HepG2 (cell line): ENCODE results near the gene IFI30. TPM values are rescaled to one million over a fixed set of nuclear protein-coding genes. Genes with fewer than 3 reads are reported as not detected.

Experiments used
- E2F2 ChIP-seq: sonication (generic); formaldehyde crosslinking; IDR thresholded peaks from 2 replicates; pipeline ENCODE4 v1.4.0; 2020; ENCODE audit warnings: missing genetic modification reagents, borderline replicate concordance
- MED1 ChIP-seq: sonication (generic); formaldehyde crosslinking; IDR thresholded peaks from 2 replicates; pipeline ENCODE4 v1.4.0; 2020; ENCODE audit warnings: missing genetic modification reagents
- MYC ChIP-seq: sonication (generic); formaldehyde crosslinking; IDR thresholded peaks from 2 replicates; pipeline ENCODE4 v1.9.0; 2021; ENCODE audit warnings: missing genetic modification reagents, borderline replicate concordance
- NPAS2 ChIP-seq: sonication (generic); formaldehyde crosslinking; IDR thresholded peaks from 2 replicates; pipeline ENCODE4 v1.8.0; 2022; ENCODE audit warnings: mild to moderate bottlenecking, missing genetic modification reagents, borderline replicate concordance
- RBFOX2 ChIP-seq: fragments of 200-400 bp; formaldehyde crosslinking; IDR thresholded peaks from 2 replicates; pipeline ENCODE4 v1.6.1; 2017; ENCODE audit warnings: low read depth, mild to moderate bottlenecking, low read length
- ZBTB40 ChIP-seq, 2 experiments: fragments of 450-650 bp in 1 of 2; sonication (generic) in 1 of 2; formaldehyde crosslinking in 1 of 2; IDR thresholded peaks; 2 replicates each; pipeline versions ENCODE4 v1.6.1 to v1.8.0; 2016 to 2022; ENCODE audit warnings: antibody characterized with exemption in 1 of 2, mild to moderate bottlenecking in 1 of 2, missing genetic modification reagents in 1 of 2
- ZNF280B ChIP-seq: sonication (generic); formaldehyde crosslinking; IDR thresholded peaks from 2 replicates; pipeline ENCODE4 v1.5.0; 2020; ENCODE audit warnings: missing genetic modification reagents, mild to moderate bottlenecking, borderline replicate concordance
- polyA plus RNA-seq, 8 experiments: library from polyadenylated mRNA; depleted of rRNA in 3 of 8; stranded (reverse) in 7 of 8; unstranded in 1 of 8; fragments of >200 nt; fragmentation: Illumina TruSeq in 4 of 8; extraction: Trizol in 4 of 8; gene quantifications; 2 replicates each; pipeline versions ENCODE4 v1.2.1 to v1.2.3, GENCODE V29; 2011 to 2016; ENCODE audit warnings: low read depth in 4 of 8, missing spikeins in 1 of 8, mixed read lengths in 1 of 8; ENCODE audit not compliant: insufficient read depth in 1 of 8
- total RNA-seq, 5 experiments: library from RNA; depleted of rRNA; stranded (reverse); fragments of >200 nt; fragmentation: Illumina TruSeq; extraction: Trizol; gene quantifications; 2 replicates each; pipeline ENCODE4 v1.2.3, GENCODE V29; 2016; ENCODE audit warnings: low read depth in 1 of 5
- TF ChIP-seq, protein P1 (sequence below): sonication (generic); formaldehyde crosslinking; IDR thresholded peaks from 2 replicates; pipeline ENCODE4 v1.5.0; 2020; ENCODE audit warnings: mild to moderate bottlenecking, missing genetic modification reagents, borderline replicate concordance

IFI30 gene
- total and polyA plus RNA-seq, 2 of the 13 experiments (the other 11 are each of a cell fraction or from before 2014, with no cell fraction given): 25.0 to 79.4 TPM

DNA sequence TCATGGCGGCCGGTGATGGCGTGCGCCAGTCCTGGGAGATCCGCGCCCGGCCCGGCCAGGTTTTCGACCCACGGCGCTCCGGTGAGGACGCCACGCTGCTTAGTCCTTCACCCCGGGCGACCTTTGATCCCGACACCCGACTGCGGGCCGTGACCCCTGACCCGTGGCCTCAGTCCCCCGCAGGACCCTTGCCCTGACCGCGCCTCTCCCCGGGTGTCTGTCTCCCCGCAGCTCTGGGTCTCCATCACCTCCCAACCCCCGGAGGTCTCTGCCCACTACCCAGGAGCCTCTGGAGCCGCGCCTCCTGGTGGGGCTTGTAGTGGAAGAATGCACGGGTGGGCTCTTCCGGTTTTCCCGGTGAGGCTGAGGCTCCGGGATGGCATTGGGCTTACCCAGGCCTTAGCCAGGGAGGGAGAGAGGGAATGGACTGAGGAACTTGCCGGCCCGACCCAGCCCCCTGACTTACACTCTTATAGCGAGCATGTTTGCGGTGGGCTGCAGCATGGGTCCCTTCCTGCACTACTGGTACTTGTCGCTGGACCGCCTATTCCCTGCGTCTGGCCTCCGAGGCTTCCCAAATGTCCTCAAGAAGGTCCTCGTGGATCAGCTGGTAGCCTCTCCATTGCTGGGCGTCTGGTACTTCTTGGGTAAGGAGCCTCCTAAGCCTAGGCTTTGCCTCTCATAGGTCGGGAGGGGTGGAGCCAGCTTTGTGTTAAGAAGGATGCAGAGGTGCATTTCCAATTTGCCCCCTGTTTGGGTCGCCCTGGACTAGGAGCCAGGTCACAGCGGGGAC, 20.0 kb downstream of the IFI30 start (continued):
- TF ChIP-seq ZNF280B (CRISPR knock-in tag) (no peak), MED1 (CRISPR knock-in tag) (no peak), ZBTB40 (IDR thresholded peaks at IDR 0.05) (no peak), ZBTB40 (CRISPR knock-in tag; IDR thresholded peaks at IDR 0.05) (peak; percentile 2; the same call in 1 of the 2 replicates), MYC (CRISPR knock-in tag) (peak; percentile 46; the same call in 1 of the 2 replicates), NPAS2 (CRISPR knock-in tag) (no peak), E2F2 (CRISPR knock-in tag) (no peak), RBFOX2 (peak; percentile 42; the same call in 1 of the 2 replicates)
- TF ChIP-seq, protein P1, sequence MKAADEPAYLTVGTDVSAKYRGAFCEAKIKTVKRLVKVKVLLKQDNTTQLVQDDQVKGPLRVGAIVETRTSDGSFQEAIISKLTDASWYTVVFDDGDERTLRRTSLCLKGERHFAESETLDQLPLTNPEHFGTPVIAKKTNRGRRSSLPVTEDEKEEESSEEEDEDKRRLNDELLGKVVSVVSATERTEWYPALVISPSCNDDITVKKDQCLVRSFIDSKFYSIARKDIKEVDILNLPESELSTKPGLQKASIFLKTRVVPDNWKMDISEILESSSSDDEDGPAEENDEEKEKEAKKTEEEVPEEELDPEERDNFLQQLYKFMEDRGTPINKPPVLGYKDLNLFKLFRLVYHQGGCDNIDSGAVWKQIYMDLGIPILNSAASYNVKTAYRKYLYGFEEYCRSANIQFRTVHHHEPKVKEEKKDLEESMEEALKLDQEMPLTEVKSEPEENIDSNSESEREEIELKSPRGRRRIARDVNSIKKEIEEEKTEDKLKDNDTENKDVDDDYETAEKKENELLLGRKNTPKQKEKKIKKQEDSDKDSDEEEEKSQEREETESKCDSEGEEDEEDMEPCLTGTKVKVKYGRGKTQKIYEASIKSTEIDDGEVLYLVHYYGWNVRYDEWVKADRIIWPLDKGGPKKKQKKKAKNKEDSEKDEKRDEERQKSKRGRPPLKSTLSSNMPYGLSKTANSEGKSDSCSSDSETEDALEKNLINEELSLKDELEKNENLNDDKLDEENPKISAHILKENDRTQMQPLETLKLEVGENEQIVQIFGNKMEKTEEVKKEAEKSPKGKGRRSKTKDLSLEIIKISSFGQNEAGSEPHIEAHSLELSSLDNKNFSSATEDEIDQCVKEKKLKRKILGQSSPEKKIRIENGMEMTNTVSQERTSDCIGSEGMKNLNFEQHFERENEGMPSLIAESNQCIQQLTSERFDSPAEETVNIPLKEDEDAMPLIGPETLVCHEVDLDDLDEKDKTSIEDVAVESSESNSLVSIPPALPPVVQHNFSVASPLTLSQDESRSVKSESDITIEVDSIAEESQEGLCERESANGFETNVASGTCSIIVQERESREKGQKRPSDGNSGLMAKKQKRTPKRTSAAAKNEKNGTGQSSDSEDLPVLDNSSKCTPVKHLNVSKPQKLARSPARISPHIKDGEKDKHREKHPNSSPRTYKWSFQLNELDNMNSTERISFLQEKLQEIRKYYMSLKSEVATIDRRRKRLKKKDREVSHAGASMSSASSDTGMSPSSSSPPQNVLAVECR: peak; percentile 56
